HepG2 (cell line): ENCODE results near the gene SNURF. TPM values are rescaled to one million over a fixed set of nuclear protein-coding genes. Genes with fewer than 3 reads are reported as not detected.

Experiments used
- ATAC-seq: fragments of 200-7000 bp; cut with Tn5 transposase; 3 replicates; pipeline ENCODE4 v1.9.1; 2020; ENCODE audit warnings: mild to moderate bottlenecking, moderate library complexity
- BruUV-seq: library from RNA; stranded (reverse); fragments of 400-500 nt; replicated peaks from 2 replicates; lab custom pipeline; 2021; lab: Mats Ljungman, UMichigan
- CTCF ChIA-PET: fragments of 300-600 bp; formaldehyde crosslinking; extraction: SDS; loops from one replicate; lab custom pipeline; 2021; ENCODE audit warnings: low total read pairs, inconsistent platforms, low intra/inter-chr PET ratio; lab: Yijun Ruan, JAX
- POLR2A ChIA-PET: fragments of 350-600 bp; sonication (Branson Sonifier 250); formaldehyde crosslinking; loops from one replicate; lab custom pipeline; 2020; ENCODE audit warnings: antibody characterized with exemption, inconsistent platforms; lab: Yijun Ruan, JAX
- DNase-seq: peaks from one replicate; pipeline ENCODE4 v3.0.0-alpha.2; 2015; ENCODE audit warnings: low spot score
- FAIRE-seq: peaks from 3 replicates; lab custom pipeline; 2011; peaks lifted over from hg19 to GRCh38; lab: Jason Lieb, UNC
- H2AFZ ChIP-seq: one replicate; pipeline ENCODE4 v1.6.1; 2011; ENCODE audit warnings: low read length, inconsistent platforms
- H3K27ac ChIP-seq: fragments of 300-600 bp; 3 replicates; pipeline ENCODE4 v1.8.0; 2011; ENCODE audit warnings: mixed run types, mild to moderate bottlenecking, mixed read lengths, low read length, inconsistent platforms; ENCODE audit not compliant: insufficient read depth; ENCODE audit errors: extremely low read length
- H3K27me3 ChIP-seq, 2 experiments: fragments of 200-600 bp in 1 of 2; 2 replicates in 1 of 2; 3 replicates in 1 of 2; pipeline versions ENCODE4 v1.6.0 to v1.8.0; 2011; ENCODE audit warnings: low read length in 2 of 2, mild to moderate bottlenecking in 2 of 2, moderate library complexity in 2 of 2, inconsistent platforms in 1 of 2; ENCODE audit not compliant: insufficient read depth in 2 of 2, control insufficient read depth in 1 of 2
- H3K36me3 ChIP-seq, 2 experiments: fragments of 200-600 bp in 1 of 2; replicated peaks in 1 of 2; 2 replicates in 1 of 2; 3 replicates in 1 of 2; pipeline versions ENCODE4 v1.5.1 to v1.8.0; 2011; ENCODE audit warnings: low read length in 2 of 2, inconsistent platforms in 1 of 2; ENCODE audit not compliant: insufficient read depth in 2 of 2, control insufficient read depth in 1 of 2
- H3K4me1 ChIP-seq: 2 replicates; pipeline ENCODE4 v1.5.1; 2012; ENCODE audit warnings: low read length, inconsistent platforms; ENCODE audit not compliant: insufficient read depth
- H3K4me2 ChIP-seq: 2 replicates; pipeline ENCODE4 v1.6.0; 2011; ENCODE audit warnings: low read depth, low read length, inconsistent platforms
- H3K4me3 ChIP-seq, 3 experiments: fragments of 200-600 bp in 1 of 3; sonication (generic), shearing (Covaris generic) in 1 of 3; replicated peaks in 1 of 3; 2 replicates each; pipeline ENCODE4 v1.5.1; 2011 to 2016; ENCODE audit warnings: low read length in 3 of 3, inconsistent platforms in 2 of 3, low read depth in 2 of 3, mild to moderate bottlenecking in 2 of 3, control low read depth in 1 of 3, mixed read lengths in 1 of 3; ENCODE audit not compliant: insufficient read depth in 1 of 3
- H3K79me2 ChIP-seq: one replicate; pipeline ENCODE4 v1.6.1; 2011; ENCODE audit warnings: low read length, inconsistent platforms; ENCODE audit not compliant: insufficient read depth
- H3K9ac ChIP-seq: 2 replicates; pipeline ENCODE4 v1.6.0; 2011; ENCODE audit warnings: mild to moderate bottlenecking, low read depth, low read length, inconsistent platforms; ENCODE audit not compliant: insufficient read depth
- H3K9me3 ChIP-seq: 2 replicates; pipeline ENCODE4 v1.5.1; 2012; ENCODE audit warnings: mild to moderate bottlenecking, low read length
- H4K20me1 ChIP-seq: 2 replicates; pipeline ENCODE4 v1.6.0; 2011; ENCODE audit warnings: inconsistent platforms, mild to moderate bottlenecking, low read length, moderate library complexity; ENCODE audit not compliant: insufficient read depth
- CENPBD1 ChIP-seq: sonication (generic); formaldehyde crosslinking; IDR thresholded peaks from 2 replicates; pipeline ENCODE4 v1.8.0; 2022; ENCODE audit warnings: missing genetic modification reagents, low read depth, mild to moderate bottlenecking, borderline replicate concordance
- MEF2D ChIP-seq: sonication (generic); formaldehyde crosslinking; IDR thresholded peaks from 2 replicates; pipeline ENCODE4 v1.5.1; 2020; ENCODE audit warnings: mild to moderate bottlenecking, missing genetic modification reagents
- NAIF1 ChIP-seq: sonication (generic); formaldehyde crosslinking; IDR thresholded peaks from 2 replicates; pipeline ENCODE4 v1.5.0; 2020; ENCODE audit warnings: mild to moderate bottlenecking, missing genetic modification reagents, borderline replicate concordance
- NFKBIZ ChIP-seq: IDR thresholded peaks from 2 replicates; pipeline ENCODE4 v1.6.1; 2018; ENCODE audit warnings: missing genetic modification reagents, missing compliant biosample characterization
- PRMT3 ChIP-seq: sonication (generic); formaldehyde crosslinking; IDR thresholded peaks from 2 replicates; pipeline ENCODE4 v1.8.1; 2022; ENCODE audit warnings: low read depth, mild to moderate bottlenecking, moderate library complexity, missing genetic modification reagents, borderline replicate concordance
- SPEN ChIP-seq: sonication (generic); formaldehyde crosslinking; IDR thresholded peaks from 2 replicates; pipeline ENCODE4 v1.5.1; 2020; ENCODE audit warnings: low read depth, mild to moderate bottlenecking, missing genetic modification reagents
- TRIM22 ChIP-seq: fragments of 450-650 bp; IDR thresholded peaks from 2 replicates; pipeline ENCODE4 v1.6.1; 2017
- ZBTB4 ChIP-seq: sonication (generic); formaldehyde crosslinking; IDR thresholded peaks from 2 replicates; pipeline ENCODE4 v1.4.0; 2020; ENCODE audit warnings: missing genetic modification reagents, mild to moderate bottlenecking, borderline replicate concordance
- ZFP37 ChIP-seq: sonication (generic); formaldehyde crosslinking; IDR thresholded peaks from 2 replicates; pipeline ENCODE4 v1.4.0; 2020; ENCODE audit warnings: missing genetic modification reagents, borderline replicate concordance
- ZNF281 ChIP-seq: sonication (generic); formaldehyde crosslinking; IDR thresholded peaks from 2 replicates; pipeline ENCODE4 v1.4.0; 2020; ENCODE audit warnings: missing genetic modification reagents, borderline replicate concordance
- ZNF296 ChIP-seq: sonication (generic); formaldehyde crosslinking; conservative IDR thresholded peaks from 2 replicates; pipeline ENCODE4 v1.5.0; 2020; ENCODE audit warnings: mild to moderate bottlenecking, missing genetic modification reagents
- ZNF468 ChIP-seq: sonication (generic); formaldehyde crosslinking; IDR thresholded peaks from 2 replicates; pipeline ENCODE4 v1.8.0; 2022; ENCODE audit warnings: mild to moderate bottlenecking, moderate library complexity, missing genetic modification reagents
- ZNF773 ChIP-seq: sonication (generic); formaldehyde crosslinking; IDR thresholded peaks from 2 replicates; pipeline ENCODE4 v1.4.0; 2020; ENCODE audit warnings: missing genetic modification reagents, borderline replicate concordance
- ZNF841 ChIP-seq: sonication (generic); formaldehyde crosslinking; IDR thresholded peaks from 2 replicates; pipeline ENCODE4 v1.8.1; 2023; ENCODE audit warnings: missing genetic modification reagents, borderline replicate concordance
- WGBS: methylation state at CpG from one replicate; pipeline ENCODE4 v1.1.6; 2017; ENCODE audit warnings: low lambda C conversion rate; 5-methylcytosine and 5-hydroxymethylcytosine counted together
- in situ Hi-C: cut with HindIII; loops from 2 replicates; pipeline ENCODE4 v1.10.0; 2017; ENCODE audit warnings: low pct_unique_long_range_greater_than_20kb; ENCODE audit not compliant: extremely low pct_ligation_motif_present
- intact Hi-C: fragments of 100-400 bp; cut with micrococcal nuclease; formaldehyde crosslinking; loops from one replicate; pipeline ENCODE4 v1.10.0; 2022; ENCODE audit not compliant: unreplicated experiment
- polyA plus RNA-seq, 8 experiments: library from polyadenylated mRNA; depleted of rRNA in 3 of 8; stranded (reverse) in 7 of 8; unstranded in 1 of 8; fragments of >200 nt; fragmentation: Illumina TruSeq in 4 of 8; extraction: Trizol in 4 of 8; gene quantifications; 2 replicates each; pipeline versions ENCODE4 v1.2.1 to v1.2.3, GENCODE V29; 2011 to 2016; ENCODE audit warnings: low read depth in 4 of 8, missing spikeins in 1 of 8, mixed read lengths in 1 of 8; ENCODE audit not compliant: insufficient read depth in 1 of 8
- total RNA-seq, 5 experiments: library from RNA; depleted of rRNA; stranded (reverse); fragments of >200 nt; fragmentation: Illumina TruSeq; extraction: Trizol; gene quantifications; 2 replicates each; pipeline ENCODE4 v1.2.3, GENCODE V29; 2016; ENCODE audit warnings: low read depth in 1 of 5

SNURF gene
- total and polyA plus RNA-seq, 2 of the 13 experiments (the other 11 are each of a cell fraction or from before 2014, with no cell fraction given) = 2.1 to 7.6 TPM

- TF ChIP-seq MEF2D (CRISPR knock-in tag) = no peak
- no peak for TF ChIP-seq ZBTB4 (CRISPR knock-in tag)
- TF ChIP-seq NAIF1 (CRISPR knock-in tag) = no peak
Observed at GRCh38 chr15:24917431-24917830, 37.4 kb upstream of the SNURF start (continued).

- CTCF ChIA-PET = no interaction called here
- no peaks in the 10 kb centered on the region for H3K27me3 ChIP-seq
- H3K4me2 ChIP-seq = no peak overlapping the region
- DNase-seq = no peak
- H3K36me3 ChIP-seq = no peaks in the 10 kb centered on the region
- 44% methylated on average over 2 of the region's 2 CpGs for WGBS
- intact Hi-C loops = no loop called here
- in situ Hi-C loops = no loop called here
- H3K9me3 ChIP-seq = peaks cover 25% of the 10 kb centered on the region; the same call in 1 of the 2 replicates
- no peak for ATAC-seq
- POLR2A ChIA-PET = no interaction called here
- H3K4me3 ChIP-seq = no peak overlapping the region
- peaks cover 38% of the 10 kb centered on the region for H3K4me1 ChIP-seq
- H3K79me2 ChIP-seq = no peaks in the 10 kb centered on the region
- H2AFZ ChIP-seq = no peak overlapping the region
- no peak for FAIRE-seq
- H3K9ac ChIP-seq = no peak overlapping the region
- no peaks in the 10 kb centered on the region for H4K20me1 ChIP-seq
- no peak overlapping the region for H3K27ac ChIP-seq
- no TSS peak for BruUV-seq
- no peak for TF ChIP-seq SPEN (CRISPR knock-in tag)
- TF ChIP-seq TRIM22 = no peak
- no peak for TF ChIP-seq CENPBD1 (CRISPR knock-in tag)
- TF ChIP-seq ZNF296 (CRISPR knock-in tag) = no peak
- no peak for TF ChIP-seq ZNF773 (CRISPR knock-in tag)
- TF ChIP-seq ZNF468 = no peak
- no peak for TF ChIP-seq ZNF841 (CRISPR knock-in tag)
- TF ChIP-seq PRMT3 = no peak
- no peak for TF ChIP-seq ZFP37 (CRISPR knock-in tag)
- TF ChIP-seq ZNF281 (CRISPR knock-in tag) = no peak
- no peak for TF ChIP-seq NFKBIZ (CRISPR knock-in tag)
Observed at GRCh38 chr15:24919446-24919845, 35.3 kb upstream of the SNURF start.
